HFFc6 (cell line): ENCODE measurements around the gene TFPI. TPM values are rescaled to one million over a fixed set of nuclear protein-coding genes. Genes with fewer than 3 reads are reported as not detected.

Source experiments
- DNase-seq: peaks from one replicate; pipeline ENCODE4 v3.0.0-alpha.2; 2018
- H3K27ac Mint-ChIP-seq: 2 replicates; pipeline ENCODE4 v1.8.0; 2020; ENCODE audit warnings: mild to moderate bottlenecking, mixed read lengths
- H3K27me3 Mint-ChIP-seq: 2 replicates; pipeline ENCODE4 v1.8.0; 2021; ENCODE audit warnings: mild to moderate bottlenecking, moderate library complexity, mixed read lengths; ENCODE audit not compliant: insufficient read depth
- H3K36me3 Mint-ChIP-seq: 2 replicates; pipeline ENCODE4 v1.8.0; 2021; ENCODE audit warnings: low read depth, mixed read lengths
- H3K4me1 Mint-ChIP-seq: 2 replicates; pipeline ENCODE4 v1.8.0; 2020; ENCODE audit warnings: low read depth, mixed read lengths
- H3K4me3 Mint-ChIP-seq: 2 replicates; pipeline ENCODE4 v1.8.0; 2020; ENCODE audit warnings: mild to moderate bottlenecking, moderate library complexity, mixed read lengths
- H3K9me3 Mint-ChIP-seq: 2 replicates; pipeline ENCODE4 v1.8.0; 2020; ENCODE audit warnings: mild to moderate bottlenecking, mixed read lengths
- total RNA-seq, 6 experiments: library from RNA; stranded (reverse); fragmentation: NEBNext Ultra II Directional; extraction: Animal tissue kit (Norgen Biotek cat#: 25700); gene quantifications; 2 replicates in 1 of 6; 3 replicates in 5 of 6; pipeline ENCODE4 v1.2.3, GENCODE V29; 2021
- TF ChIP-seq, protein P1 (sequence below): fragments of 200-600 bp; sonication (generic); IDR thresholded peaks from 2 replicates; pipeline ENCODE4 v1.5.0; 2021; ENCODE audit warnings: antibody characterized with exemption, mild to moderate bottlenecking

TFPI gene
- total RNA-seq, 6 experiments from 2014 or later: 25.4 to 42.4 (median 34.7) TPM

DNA sequence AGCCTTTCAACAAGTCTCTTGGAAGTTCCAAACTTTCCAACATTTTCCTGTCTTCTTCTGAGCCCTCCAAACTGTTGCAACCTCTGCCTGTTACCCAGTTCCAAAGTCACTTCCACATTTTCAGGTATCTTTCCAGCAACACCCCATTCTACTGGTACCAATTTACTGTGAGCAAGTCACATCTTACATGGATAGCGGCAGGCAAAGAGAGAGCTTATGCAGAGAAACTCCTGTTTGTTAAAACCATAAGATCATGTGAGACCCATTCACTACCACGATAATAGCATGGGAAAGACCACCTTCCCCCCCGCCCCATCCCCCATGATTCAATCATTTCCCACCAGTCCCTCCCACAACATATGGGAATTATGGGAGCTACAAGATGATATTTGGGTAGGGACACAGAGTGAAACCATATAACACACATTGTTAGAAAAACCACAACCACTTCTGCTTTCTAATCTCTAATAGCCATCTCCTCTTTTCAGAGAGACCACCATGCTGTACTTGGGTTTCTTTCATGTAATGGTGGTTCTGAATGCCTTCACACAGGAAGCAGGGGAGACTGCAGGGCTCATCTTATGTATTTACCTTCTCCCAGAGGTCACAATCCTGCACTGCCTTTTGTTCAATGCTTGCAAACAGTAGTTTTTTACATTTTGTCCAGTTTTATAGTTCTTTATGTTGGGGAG is 60.2 kb downstream of the TFPI start:
- Mint-ChIP-seq H3K9me3 (peaks cover 18% of the 10 kb centered on the region), H3K27me3 (no peaks in the 10 kb centered on the region; the same call in 1 of the 2 replicates), H3K27ac (no peak overlapping the region), H3K36me3 (peaks cover 36% of the 10 kb centered on the region), H3K4me3 (no peak overlapping the region), H3K4me1 (peaks cover 2% of the 10 kb centered on the region; the same call in 1 of the 2 replicates)
- no peak for DNase-seq
- TF ChIP-seq, protein P1, sequence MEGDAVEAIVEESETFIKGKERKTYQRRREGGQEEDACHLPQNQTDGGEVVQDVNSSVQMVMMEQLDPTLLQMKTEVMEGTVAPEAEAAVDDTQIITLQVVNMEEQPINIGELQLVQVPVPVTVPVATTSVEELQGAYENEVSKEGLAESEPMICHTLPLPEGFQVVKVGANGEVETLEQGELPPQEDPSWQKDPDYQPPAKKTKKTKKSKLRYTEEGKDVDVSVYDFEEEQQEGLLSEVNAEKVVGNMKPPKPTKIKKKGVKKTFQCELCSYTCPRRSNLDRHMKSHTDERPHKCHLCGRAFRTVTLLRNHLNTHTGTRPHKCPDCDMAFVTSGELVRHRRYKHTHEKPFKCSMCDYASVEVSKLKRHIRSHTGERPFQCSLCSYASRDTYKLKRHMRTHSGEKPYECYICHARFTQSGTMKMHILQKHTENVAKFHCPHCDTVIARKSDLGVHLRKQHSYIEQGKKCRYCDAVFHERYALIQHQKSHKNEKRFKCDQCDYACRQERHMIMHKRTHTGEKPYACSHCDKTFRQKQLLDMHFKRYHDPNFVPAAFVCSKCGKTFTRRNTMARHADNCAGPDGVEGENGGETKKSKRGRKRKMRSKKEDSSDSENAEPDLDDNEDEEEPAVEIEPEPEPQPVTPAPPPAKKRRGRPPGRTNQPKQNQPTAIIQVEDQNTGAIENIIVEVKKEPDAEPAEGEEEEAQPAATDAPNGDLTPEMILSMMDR: no peak

DNA sequence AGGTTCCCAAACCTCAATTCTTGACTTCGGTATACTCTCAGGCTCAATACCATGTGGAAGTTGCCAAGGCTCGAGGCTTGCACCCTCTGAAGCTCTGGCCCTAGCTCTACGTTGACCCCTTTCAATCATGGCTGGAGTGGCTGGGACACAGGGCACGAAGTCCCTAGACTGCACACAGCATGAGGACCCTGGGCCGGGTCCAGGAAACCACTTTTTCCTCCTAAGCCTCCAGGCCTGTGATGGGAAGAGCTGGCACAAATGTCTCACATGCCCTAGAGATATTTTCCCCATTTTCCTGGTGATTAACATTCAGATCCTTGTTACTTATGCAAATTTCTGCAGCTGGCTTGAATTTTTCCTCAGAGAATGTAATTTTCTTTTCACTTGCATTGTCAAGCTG is 61.1 kb downstream of the TFPI start:
- peaks cover 6% of the 10 kb centered on the region; the same call in 1 of the 2 replicates for H3K4me1 Mint-ChIP-seq
- H3K36me3 Mint-ChIP-seq: peaks cover 36% of the 10 kb centered on the region
- H3K27me3 Mint-ChIP-seq: no peaks in the 10 kb centered on the region; the same call in 1 of the 2 replicates
- TF ChIP-seq, protein P1: no peak
- no peak overlapping the region for H3K27ac Mint-ChIP-seq
- H3K4me3 Mint-ChIP-seq: no peak overlapping the region
- H3K9me3 Mint-ChIP-seq: peaks cover 18% of the 10 kb centered on the region
- no peak for DNase-seq

DNA sequence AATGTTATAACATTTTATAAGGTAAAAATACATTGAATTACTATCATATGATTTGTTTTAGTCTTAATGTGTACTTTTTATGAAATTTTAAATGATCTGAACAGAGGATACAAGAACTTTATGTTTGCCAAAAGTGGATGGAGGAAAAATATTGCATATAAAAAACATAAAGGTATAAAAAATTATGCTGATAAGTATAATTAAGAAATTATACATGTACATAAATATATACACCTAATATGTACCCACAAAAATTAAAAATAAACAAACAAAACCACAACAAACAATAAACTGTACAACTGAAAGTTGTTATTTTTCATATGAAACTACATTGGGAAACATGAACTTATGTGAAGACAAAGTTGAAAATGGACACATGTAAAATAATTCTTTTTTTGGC is 68.0 kb downstream of the TFPI start:
- H3K27me3 Mint-ChIP-seq: no peaks in the 10 kb centered on the region
- H3K27ac Mint-ChIP-seq: no peak overlapping the region
- DNase-seq: no peak
- H3K9me3 Mint-ChIP-seq: no peaks in the 10 kb centered on the region
- TF ChIP-seq, protein P1: no peak
- H3K36me3 Mint-ChIP-seq: no peaks in the 10 kb centered on the region
- no peak overlapping the region for H3K4me3 Mint-ChIP-seq
- H3K4me1 Mint-ChIP-seq: peaks cover 6% of the 10 kb centered on the region; the same call in 1 of the 2 replicates

DNA sequence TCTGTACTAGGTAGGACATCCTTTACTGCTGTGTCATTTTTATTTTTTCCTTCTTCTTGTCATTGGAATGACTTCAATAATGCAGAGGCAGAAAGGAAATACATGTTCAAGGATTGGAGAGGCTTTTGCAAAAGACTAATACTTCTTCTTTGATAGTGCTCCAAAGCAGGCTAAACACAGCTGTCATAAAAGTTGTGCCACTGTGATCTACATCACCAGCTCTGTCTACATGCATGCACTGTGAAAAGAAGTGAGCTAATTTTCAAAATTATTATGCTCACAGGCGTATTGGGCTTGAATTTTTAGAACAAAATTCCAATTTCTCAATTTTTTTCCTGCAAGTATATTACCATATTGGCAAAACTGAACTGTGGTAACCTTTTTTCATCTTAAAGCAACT is 68.7 kb downstream of the TFPI start:
- no peak for DNase-seq
- TF ChIP-seq, protein P1: no peak
- no peaks in the 10 kb centered on the region for H3K9me3 Mint-ChIP-seq
- no peaks in the 10 kb centered on the region for H3K36me3 Mint-ChIP-seq
- no peaks in the 10 kb centered on the region for H3K27me3 Mint-ChIP-seq
- H3K4me1 Mint-ChIP-seq: peaks cover 6% of the 10 kb centered on the region; the same call in 1 of the 2 replicates
- H3K4me3 Mint-ChIP-seq: no peak overlapping the region
- H3K27ac Mint-ChIP-seq: no peak overlapping the region

DNA sequence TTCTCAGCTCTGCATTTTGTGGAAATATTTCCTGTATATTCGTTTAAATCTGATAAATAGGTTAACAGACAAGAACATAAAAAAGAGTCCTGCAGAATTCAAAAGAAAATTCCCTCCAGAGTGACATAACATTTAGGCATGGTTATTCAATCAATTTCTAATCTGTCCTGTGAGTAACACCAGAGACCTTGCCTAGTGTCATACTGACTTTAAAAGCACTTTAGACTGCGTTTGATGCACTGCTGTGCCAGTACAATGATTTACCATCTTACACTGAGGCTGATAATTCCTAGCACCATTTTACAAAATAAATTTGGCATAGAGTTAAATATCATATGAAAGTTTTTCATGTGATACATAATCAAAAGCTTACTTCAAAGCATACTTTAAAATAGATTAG is 70.7 kb downstream of the TFPI start:
- Mint-ChIP-seq H3K4me3 (no peak overlapping the region), H3K27me3 (no peaks in the 10 kb centered on the region), H3K4me1 (no peaks in the 10 kb centered on the region), H3K36me3 (no peaks in the 10 kb centered on the region), H3K27ac (no peak overlapping the region), H3K9me3 (no peaks in the 10 kb centered on the region)
- TF ChIP-seq, protein P1: no peak
- DNase-seq: no peak
